A549 (cell line): ENCODE results near the gene TIAM2.

ENCODE experiments used
- CEBPB ChIP-seq, 2 experiments: fragments of >200 bp in 1 of 2; sonication (Bioruptor Twin) in 1 of 2; formaldehyde crosslinking in 1 of 2; IDR thresholded peaks; 2 replicates each; pipeline ENCODE4 v1.6.1; 2012 to 2016
- EP300 ChIP-seq, 2 experiments: fragments of >200 bp; sonication (Bioruptor Twin); formaldehyde crosslinking; IDR thresholded peaks; 2 replicates in 1 of 2; 3 replicates in 1 of 2; pipeline ENCODE4 v1.6.1; 2016 to 2017
- ESRRA ChIP-seq: fragments of 150-350 bp; IDR thresholded peaks from 2 replicates; pipeline ENCODE4 v1.6.1; 2014; ENCODE audit warnings: mild to moderate bottlenecking, low read length, borderline replicate concordance
- FOXS1 ChIP-seq: fragments of 250-450 bp; sonication (Bioruptor Pico); IDR thresholded peaks from 2 replicates; pipeline ENCODE4 v1.5.0; 2020; ENCODE audit warnings: mild to moderate bottlenecking, moderate library complexity
- HDAC2 ChIP-seq: fragments of 200-600 bp; sonication (generic); IDR thresholded peaks from 2 replicates; pipeline ENCODE4 v1.6.1; 2016
- JUNB ChIP-seq: fragments of >200 bp; sonication (Bioruptor Twin); formaldehyde crosslinking; IDR thresholded peaks from 2 replicates; pipeline ENCODE4 v1.6.1; 2016
- KDM1A ChIP-seq: fragments of 200-600 bp; sonication (generic); IDR thresholded peaks from 2 replicates; pipeline ENCODE4 v1.6.1; 2016; ENCODE audit warnings: low read depth, mild to moderate bottlenecking
- POLR2A ChIP-seq: IDR thresholded peaks from 2 replicates; pipeline ENCODE4 v1.6.1; 2012; ENCODE audit warnings: mild to moderate bottlenecking, low read length
- ZFP36 ChIP-seq: fragments of 450-650 bp; IDR thresholded peaks from 2 replicates; pipeline ENCODE4 v1.6.1; 2014; ENCODE audit warnings: borderline replicate concordance; ENCODE audit not compliant: partially characterized antibody
- TF ChIP-seq, protein P1 (sequence below): fragments of >200 bp; sonication (Bioruptor Twin); formaldehyde crosslinking; IDR thresholded peaks from 3 replicates; pipeline ENCODE4 v1.5.1; 2016
- TF ChIP-seq, protein P2 (sequence below): IDR thresholded peaks from 2 replicates; pipeline ENCODE4 v1.6.1; 2012

DNA sequence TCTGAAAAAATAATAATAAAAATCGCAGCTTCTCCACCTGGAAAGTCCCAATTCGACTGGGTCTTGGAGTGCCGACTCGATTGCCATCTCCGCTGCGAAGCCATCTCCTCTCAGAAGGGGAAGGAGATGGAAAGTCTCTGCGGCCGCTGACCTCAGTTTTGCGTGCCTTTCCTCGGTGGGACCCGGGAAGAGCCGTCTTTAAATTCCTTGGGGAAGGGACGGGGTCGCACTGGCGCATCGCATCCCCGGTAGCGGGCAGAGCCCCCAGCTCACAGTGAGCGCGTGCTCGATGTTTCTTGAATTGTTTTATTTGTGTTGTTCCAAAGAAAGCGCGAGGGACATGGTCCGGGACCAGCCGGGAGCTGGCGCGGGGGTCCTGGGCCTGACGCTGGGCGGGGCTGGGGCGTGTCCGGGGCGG lies 270 bp upstream of the TIAM2 start:
- TF ChIP-seq FOXS1 (CRISPR knock-in tag) (no peak), POLR2A (no peak), CEBPB (IDR thresholded peaks at IDR 0.05) (no peak), EP300 (IDR thresholded peaks at IDR 0.05) (no peak), ZFP36 (no peak), ESRRA (no peak), HDAC2 (no peak), JUNB (no peak), KDM1A (no peak)
- TF ChIP-seq, protein P1, sequence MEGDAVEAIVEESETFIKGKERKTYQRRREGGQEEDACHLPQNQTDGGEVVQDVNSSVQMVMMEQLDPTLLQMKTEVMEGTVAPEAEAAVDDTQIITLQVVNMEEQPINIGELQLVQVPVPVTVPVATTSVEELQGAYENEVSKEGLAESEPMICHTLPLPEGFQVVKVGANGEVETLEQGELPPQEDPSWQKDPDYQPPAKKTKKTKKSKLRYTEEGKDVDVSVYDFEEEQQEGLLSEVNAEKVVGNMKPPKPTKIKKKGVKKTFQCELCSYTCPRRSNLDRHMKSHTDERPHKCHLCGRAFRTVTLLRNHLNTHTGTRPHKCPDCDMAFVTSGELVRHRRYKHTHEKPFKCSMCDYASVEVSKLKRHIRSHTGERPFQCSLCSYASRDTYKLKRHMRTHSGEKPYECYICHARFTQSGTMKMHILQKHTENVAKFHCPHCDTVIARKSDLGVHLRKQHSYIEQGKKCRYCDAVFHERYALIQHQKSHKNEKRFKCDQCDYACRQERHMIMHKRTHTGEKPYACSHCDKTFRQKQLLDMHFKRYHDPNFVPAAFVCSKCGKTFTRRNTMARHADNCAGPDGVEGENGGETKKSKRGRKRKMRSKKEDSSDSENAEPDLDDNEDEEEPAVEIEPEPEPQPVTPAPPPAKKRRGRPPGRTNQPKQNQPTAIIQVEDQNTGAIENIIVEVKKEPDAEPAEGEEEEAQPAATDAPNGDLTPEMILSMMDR: no peak
- TF ChIP-seq, protein P2, sequence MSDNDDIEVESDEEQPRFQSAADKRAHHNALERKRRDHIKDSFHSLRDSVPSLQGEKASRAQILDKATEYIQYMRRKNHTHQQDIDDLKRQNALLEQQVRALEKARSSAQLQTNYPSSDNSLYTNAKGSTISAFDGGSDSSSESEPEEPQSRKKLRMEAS: no peak
